Caco-2 (cell line): ENCODE results near the gene LHX6. TPM values are rescaled to one million over a fixed set of nuclear protein-coding genes. Genes with fewer than 3 reads are reported as not detected.

Source experiments
- total RNA-seq: library from RNA; stranded (reverse); gene quantifications from 2 replicates; pipeline ENCODE4 v1.2.3, GENCODE V29; 2022

Gene LHX6
- total RNA-seq, 1 experiment from 2014 or later = 6.1 TPM

Other genes starting within 250 kb of the LHX6 start
- gene TTLL11, start 135.6 kb downstream of the LHX6 start, total RNA-seq = 4.4 and 4.7 TPM in 2 replicates
- 58.0 and 63.5 TPM in 2 replicates for gene NDUFA8, start 69.2 kb downstream of the LHX6 start, total RNA-seq
- not detected in 2 replicates for gene MORN5, start 69.0 kb downstream of the LHX6 start, total RNA-seq
- gene RBM18, start 35.9 kb upstream of the LHX6 start, total RNA-seq = 20.6 and 23.1 TPM in 2 replicates
- 61.7 and 64.6 TPM in 2 replicates for gene MRRF, start 35.9 kb upstream of the LHX6 start, total RNA-seq
- 0.19 and 0.29 TPM in 2 replicates for gene PTGS1, start 142.1 kb upstream of the LHX6 start, total RNA-seq
- not detected in 2 replicates for gene OR1J1, start 249.0 kb upstream of the LHX6 start, total RNA-seq